GM21619 (cell line): Measurements from ENCODE around the gene CBY1.
A peak's percentile ranks its signal among the peaks of the same experiment; 100 is the strongest.
"Not testable (repeated sequence)": the region's sequence is repeated elsewhere in the genome, so short reads cannot be mapped to it uniquely, and the experiment has no call there.

Source experiments
- ATAC-seq: cut with Tn5 transposase; IDR thresholded peaks from one replicate; pipeline ENCODE4 v1.9.1; 2021; ENCODE audit not compliant: unreplicated experiment

Gene CBY1

GRCh38 chr22:38656256-38657044, at the start of gene CBY1, which contains the start of gene FAM227A:
CBY1 (plus strand) TSS chr22:38656638; CDS start chr22:38668055, 11,417 bp downstream.
FAM227A (minus strand) TSS chr22:38656392; CDS start chr22:38650168, 6,224 bp downstream.
- ATAC-seq = peak; percentile 63

GRCh38 chr22:38607680-38608079, 48.8 kb upstream of the CBY1 start:
- ATAC-seq = no peak

GRCh38 chr22:38608992-38609750, 47.3 kb upstream of the CBY1 start:
- ATAC-seq = no peak

GRCh38 chr22:38610234-38610633, 46.2 kb upstream of the CBY1 start:
- no peak for ATAC-seq

GRCh38 chr22:38611559-38611958, 44.9 kb upstream of the CBY1 start:
- ATAC-seq = no peak

- ATAC-seq = no peak
Measured at GRCh38 chr22:38612217-38613006, 44.0 kb upstream of the CBY1 start.

GRCh38 chr22:38613588-38613987, 42.9 kb upstream of the CBY1 start:
- ATAC-seq = no peak

- no peak for ATAC-seq
Measured at GRCh38 chr22:38614332-38615063, 41.9 kb upstream of the CBY1 start.

- not testable (repeated sequence) for ATAC-seq
Measured at GRCh38 chr22:38615064-38615405, 41.4 kb upstream of the CBY1 start.

- ATAC-seq = no peak
Measured at GRCh38 chr22:38618258-38618657, 38.2 kb upstream of the CBY1 start.

GRCh38 chr22:38618682-38619081, 37.8 kb upstream of the CBY1 start:
- no peak for ATAC-seq

- ATAC-seq = no peak
Measured at GRCh38 chr22:38623351-38623750, 33.1 kb upstream of the CBY1 start.

GRCh38 chr22:38628444-38628843, 28.0 kb upstream of the CBY1 start:
- no peak for ATAC-seq

GRCh38 chr22:38629108-38629507, 27.3 kb upstream of the CBY1 start:
- ATAC-seq = no peak

GRCh38 chr22:38631724-38632123, 24.7 kb upstream of the CBY1 start:
- ATAC-seq = no peak

- ATAC-seq = no peak
Measured at GRCh38 chr22:38632528-38632927, 23.9 kb upstream of the CBY1 start.

GRCh38 chr22:38638216-38638615, 18.2 kb upstream of the CBY1 start:
- no peak for ATAC-seq

- ATAC-seq = no peak
Measured at GRCh38 chr22:38638728-38639127, 17.7 kb upstream of the CBY1 start.

GRCh38 chr22:38641476-38642040, 14.9 kb upstream of the CBY1 start:
- ATAC-seq = no peak

GRCh38 chr22:38644245-38644644, 12.2 kb upstream of the CBY1 start:
- ATAC-seq = not testable (repeated sequence)
